ENCODE measurements around the gene SSBP4.

The SSBP4 gene

GRCh38 chr19:18477042-18477779 lies 58.0 kb downstream of the SSBP4 start:
- POLR2A ChIA-PET = no interaction called here

GRCh38 chr19:18477974-18478373 lies 58.8 kb downstream of the SSBP4 start:
- TF ChIP-seq KLF17 (tag by site-specific recombination; IDR thresholded peaks at IDR 0.05) = no peak
- 0 out of 2 replicates have a peak, but pooled peaks have one; percentile 7 for TF ChIP-seq ZIC2 (tag by site-specific recombination; IDR thresholded peaks at IDR 0.05)
- TF ChIP-seq ZNF292 (tag by site-specific recombination; IDR thresholded peaks at IDR 0.05; ENCODE audit: borderline replicate concordance, low read depth) = no peak
- no peak for TF ChIP-seq MZF1 (tag by site-specific recombination; IDR thresholded peaks at IDR 0.05; ENCODE audit: borderline replicate concordance)
- no peak for TF ChIP-seq ZNF510 (tag by site-specific recombination; IDR thresholded peaks at IDR 0.05; ENCODE audit: insufficient replicate concordance)
- Histone ChIP-seq H3K4me3 (ENCODE audit: low read depth, low read length) (no peak overlapping the region), H3K9me3 (ENCODE audit: control insufficient read depth, insufficient read depth, low read depth, low read length) (no peaks in the 10 kb centered on the region), H3K27ac (ENCODE audit: extremely low read depth, low read depth, low read length) (no peak overlapping the region), H3K4me1 (ENCODE audit: control insufficient read depth, insufficient read depth, low read length) (no peaks in the 10 kb centered on the region; the same call in 1 of the 2 replicates), H3K36me3 (ENCODE audit: control insufficient read depth in 2 of 2, insufficient read depth in 1 of 2, low read length in 2 of 2) (no peaks in the 10 kb centered on the region)
- POLR2A ChIA-PET = interaction anchor here (1.1 kb wide), 1 partner anchor 11 kb away, joined by 3 read pairs; no protein-coding TSS in a partner anchor
- CTCF ChIA-PET = interaction anchor here (0.9 to 1.3 kb wide), 3 partner anchors 8 to 120 kb away, joined by 3 to 10 read pairs (median 3); no protein-coding TSS in a partner anchor

More at GRCh38 chr19:18477042-18477779, 58.0 kb downstream of the SSBP4 start:
- Histone ChIP-seq H3K4me3 (ENCODE audit: low read depth, low read length) (no peak overlapping the region), H3K9me3 (ENCODE audit: control insufficient read depth, insufficient read depth, low read depth, low read length) (no peaks in the 10 kb centered on the region), H3K36me3 (ENCODE audit: control insufficient read depth in 2 of 2, insufficient read depth in 1 of 2, low read length in 2 of 2) (no peaks in the 10 kb centered on the region), H3K27ac (ENCODE audit: extremely low read depth, low read depth, low read length) (no peak overlapping the region), H3K4me1 (ENCODE audit: control insufficient read depth, insufficient read depth, low read length) (no peaks in the 10 kb centered on the region; the same call in 1 of the 2 replicates)
- CTCF ChIA-PET = interaction anchor here (0.5 to 0.9 kb wide), 2 partner anchors 121 to 301 kb away, joined by 3 read pairs; no protein-coding TSS in a partner anchor
- TF ChIP-seq MYNN (tag by site-specific recombination; IDR thresholded peaks at IDR 0.05; ENCODE audit: borderline replicate concordance) (no peak), ZNF654 (tag by site-specific recombination; IDR thresholded peaks at IDR 0.05; ENCODE audit: low read depth) (peak; percentile 36)

GRCh38 chr19:18478545-18479311 lies 59.5 kb downstream of the SSBP4 start:
- Histone ChIP-seq H3K9me3 (ENCODE audit: control insufficient read depth, insufficient read depth, low read depth, low read length) (no peaks in the 10 kb centered on the region), H3K36me3 (ENCODE audit: control insufficient read depth in 2 of 2, insufficient read depth in 1 of 2, low read length in 2 of 2) (no peaks in the 10 kb centered on the region), H3K4me3 (ENCODE audit: low read depth, low read length) (no peak overlapping the region), H3K4me1 (ENCODE audit: control insufficient read depth, insufficient read depth, low read length) (no peaks in the 10 kb centered on the region; the same call in 1 of the 2 replicates), H3K27ac (ENCODE audit: extremely low read depth, low read depth, low read length) (no peak overlapping the region)
- no peak for TF ChIP-seq ZNF677 (tag by site-specific recombination; IDR thresholded peaks at IDR 0.05)
- TF ChIP-seq SCRT2 (tag by site-specific recombination; IDR thresholded peaks at IDR 0.05) = peak; percentile 58
- TF ChIP-seq, protein P1, sequence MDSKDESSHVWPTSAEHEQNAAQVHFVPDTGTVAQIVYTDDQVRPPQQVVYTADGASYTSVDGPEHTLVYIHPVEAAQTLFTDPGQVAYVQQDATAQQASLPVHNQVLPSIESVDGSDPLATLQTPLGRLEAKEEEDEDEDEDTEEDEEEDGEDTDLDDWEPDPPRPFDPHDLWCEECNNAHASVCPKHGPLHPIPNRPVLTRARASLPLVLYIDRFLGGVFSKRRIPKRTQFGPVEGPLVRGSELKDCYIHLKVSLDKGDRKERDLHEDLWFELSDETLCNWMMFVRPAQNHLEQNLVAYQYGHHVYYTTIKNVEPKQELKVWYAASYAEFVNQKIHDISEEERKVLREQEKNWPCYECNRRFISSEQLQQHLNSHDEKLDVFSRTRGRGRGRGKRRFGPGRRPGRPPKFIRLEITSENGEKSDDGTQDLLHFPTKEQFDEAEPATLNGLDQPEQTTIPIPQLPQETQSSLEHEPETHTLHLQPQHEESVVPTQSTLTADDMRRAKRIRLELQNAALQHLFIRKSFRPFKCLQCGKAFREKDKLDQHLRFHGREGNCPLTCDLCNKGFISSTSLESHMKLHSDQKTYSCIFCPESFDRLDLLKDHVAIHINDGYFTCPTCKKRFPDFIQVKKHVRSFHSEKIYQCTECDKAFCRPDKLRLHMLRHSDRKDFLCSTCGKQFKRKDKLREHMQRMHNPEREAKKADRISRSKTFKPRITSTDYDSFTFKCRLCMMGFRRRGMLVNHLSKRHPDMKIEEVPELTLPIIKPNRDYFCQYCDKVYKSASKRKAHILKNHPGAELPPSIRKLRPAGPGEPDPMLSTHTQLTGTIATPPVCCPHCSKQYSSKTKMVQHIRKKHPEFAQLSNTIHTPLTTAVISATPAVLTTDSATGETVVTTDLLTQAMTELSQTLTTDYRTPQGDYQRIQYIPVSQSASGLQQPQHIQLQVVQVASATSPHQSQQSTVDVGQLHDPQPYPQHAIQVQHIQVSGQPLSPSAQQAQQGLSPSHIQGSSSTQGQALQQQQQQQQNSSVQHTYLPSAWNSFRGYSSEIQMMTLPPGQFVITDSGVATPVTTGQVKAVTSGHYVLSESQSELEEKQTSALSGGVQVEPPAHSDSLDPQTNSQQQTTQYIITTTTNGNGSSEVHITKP (tag by site-specific recombination; IDR thresholded peaks at IDR 0.05) = peak; percentile 12; the same call in 1 of the 2 replicates
- POLR2A ChIA-PET = interaction anchor here (0.7 to 1.1 kb wide), 2 partner anchors 8 to 10 kb away, joined by 3 to 7 read pairs; no protein-coding TSS in a partner anchor
- CTCF ChIA-PET = interaction anchor here (1.0 to 1.3 kb wide), 2 partner anchors 9 to 28 kb away, joined by 3 to 10 read pairs; no protein-coding TSS in a partner anchor
